HTR-8/SVneo (cell line): ENCODE results near the gene ZNF850.

Experiments
- DNase-seq: peaks from one replicate; pipeline ENCODE4 v3.0.0; 2011; ENCODE audit warnings: low spot score, mixed read lengths; ENCODE audit not compliant: insufficient read length
- FAIRE-seq: peaks from 2 replicates; lab custom pipeline; 2011; peaks lifted over from hg19 to GRCh38; lab: Jason Lieb, UNC

The ZNF850 gene

DNA sequence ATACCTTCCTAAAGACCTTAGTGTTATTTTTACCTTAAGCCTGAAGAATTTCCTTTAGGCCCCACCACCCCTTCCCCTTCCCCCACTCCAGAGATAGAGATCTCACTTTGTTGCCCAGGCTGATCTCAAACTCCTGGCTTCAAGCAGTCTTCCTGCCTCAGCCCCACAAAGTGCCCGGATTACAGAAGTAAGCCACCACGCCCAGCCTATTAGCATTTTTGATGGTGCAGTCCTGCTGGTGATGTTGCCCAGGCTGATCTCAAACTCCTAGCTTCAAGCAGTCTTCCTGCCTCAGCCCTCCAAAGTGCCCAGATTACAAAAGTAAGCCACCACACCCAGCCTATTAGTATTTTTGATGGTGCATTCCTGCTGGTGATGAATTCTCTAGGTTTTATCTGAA lies 63.2 kb downstream of the ZNF850 start:
- FAIRE-seq: no peak
- DNase-seq: no peak

DNA sequence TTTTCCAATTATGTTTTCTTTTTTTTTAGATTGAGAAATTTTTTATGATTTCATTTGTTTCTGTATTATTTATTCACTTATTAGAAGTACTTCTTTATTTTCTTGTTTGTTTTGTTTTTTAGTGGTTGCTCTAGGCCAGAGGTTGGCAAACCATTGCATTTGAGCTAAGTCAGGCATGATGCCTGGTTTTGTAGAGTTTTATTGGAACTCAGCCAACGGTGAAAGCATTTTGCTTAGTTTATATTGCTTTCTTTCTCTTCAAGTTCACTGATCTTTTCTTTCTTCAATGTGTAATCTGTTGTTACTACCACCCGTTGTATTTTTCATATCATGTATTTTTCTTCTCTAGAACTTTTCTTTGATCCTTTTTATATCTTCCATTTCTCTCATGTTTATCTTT lies 65.5 kb downstream of the ZNF850 start:
- DNase-seq: no peak
- FAIRE-seq: no peak

DNA sequence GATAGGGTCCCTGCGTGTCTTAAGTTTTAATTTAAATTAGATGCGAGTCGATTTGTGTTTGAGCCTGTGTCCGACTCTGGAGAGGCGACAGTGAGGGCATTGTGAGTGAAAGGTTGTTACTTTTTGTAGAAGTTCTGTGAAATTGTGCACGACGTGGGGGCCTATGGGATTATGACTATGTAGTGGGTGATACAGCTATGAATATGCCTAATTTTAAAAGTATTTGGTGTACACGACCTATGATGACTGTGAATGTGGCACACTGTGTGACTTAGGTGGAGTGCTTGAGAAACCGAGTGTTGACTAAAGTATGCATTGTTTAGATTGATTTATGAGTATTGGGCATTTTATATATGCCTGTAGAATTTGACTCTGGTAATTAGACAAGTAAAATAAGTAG lies 84.5 kb downstream of the ZNF850 start:
- FAIRE-seq (no peak), DNase-seq (no peak)

DNA sequence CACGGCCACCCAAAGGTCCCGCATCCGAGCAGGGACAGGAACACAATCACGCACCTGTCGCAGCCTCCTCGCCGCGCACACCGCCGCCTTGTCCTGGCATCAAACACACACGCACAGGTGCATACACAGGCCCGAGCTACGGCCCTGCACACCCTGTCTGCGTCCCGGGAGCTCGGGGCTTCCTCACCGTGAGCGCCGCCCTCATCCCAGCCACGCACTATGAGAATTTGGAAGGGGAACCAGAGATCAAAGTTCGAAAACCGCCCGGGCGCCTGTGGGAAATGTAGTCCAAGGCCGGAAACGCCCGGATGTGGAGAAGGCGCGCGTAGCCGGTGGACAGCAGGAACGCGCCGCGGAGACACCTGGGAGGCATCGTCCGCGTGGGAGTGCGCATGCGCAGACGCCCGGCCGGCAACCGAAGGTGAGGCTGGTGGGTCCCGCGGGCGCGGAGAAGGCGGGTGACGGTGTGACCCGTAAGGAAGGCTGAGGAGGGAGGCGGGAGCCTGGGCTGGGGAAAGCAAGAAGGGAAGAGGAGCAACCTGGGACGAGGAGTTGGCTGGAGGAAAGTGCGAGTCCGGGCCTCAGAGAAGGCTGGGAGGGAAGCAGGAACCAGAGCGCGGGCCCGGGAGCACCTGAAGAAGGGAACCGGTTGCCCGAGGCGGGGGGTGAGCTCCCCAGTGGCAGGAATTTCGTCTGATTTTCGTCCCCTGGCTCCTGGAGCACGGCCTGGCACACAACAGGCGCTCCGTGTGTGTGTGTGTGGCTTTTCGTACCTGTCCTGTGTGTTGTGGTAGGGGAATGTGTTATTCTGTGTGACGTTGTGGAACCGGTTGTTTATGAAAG lies 85.2 kb downstream of the ZNF850 start, which contains the start of gene ZNF567:
TSS of gene ZNF567 (plus strand) at position 399 of the 843 bp plus-strand sequence. CDS start 7,256 bp downstream, outside the sequence.
- FAIRE-seq (peak; percentile 91), DNase-seq (peak; percentile 97)

DNA sequence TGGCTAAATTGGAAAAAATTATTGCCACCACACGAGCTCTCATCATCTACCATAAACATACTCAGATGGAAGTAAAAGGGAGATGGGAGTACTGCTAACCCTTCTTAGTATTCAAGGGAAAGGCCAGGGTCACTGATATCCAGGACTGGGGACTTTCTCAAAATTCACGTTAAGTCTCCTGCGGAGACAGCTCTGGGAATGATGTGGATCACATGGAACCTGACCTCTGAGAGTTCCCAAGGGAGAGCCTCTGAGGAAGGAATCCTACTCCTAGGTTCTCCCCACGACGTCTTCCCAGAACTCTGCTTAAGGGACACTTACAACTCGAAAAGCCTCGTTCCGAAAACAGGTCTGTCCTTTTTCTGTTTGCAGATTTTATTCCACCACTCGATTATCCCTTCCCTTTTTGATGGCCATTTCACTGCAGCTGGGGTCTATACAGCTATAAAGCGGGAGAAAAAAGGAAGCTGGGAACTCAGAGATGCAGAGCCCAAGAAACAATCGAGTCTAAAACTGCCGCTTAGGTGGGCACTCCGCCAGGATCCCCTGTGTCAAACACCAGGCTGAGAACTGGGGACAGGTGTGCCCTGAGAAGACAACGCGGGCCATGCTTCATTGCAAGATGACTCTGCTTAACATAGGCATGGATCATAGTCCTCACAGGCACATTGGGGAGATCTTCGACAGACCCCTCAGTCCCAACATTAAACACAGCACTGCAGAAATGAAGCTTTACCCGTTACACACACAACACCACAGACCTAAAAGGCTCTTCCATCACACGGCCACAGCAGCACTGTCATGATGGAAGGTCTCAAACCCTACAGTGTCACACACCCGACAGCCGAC lies 86.0 kb downstream of the ZNF850 start:
- FAIRE-seq: no peak
- DNase-seq: no peak

DNA sequence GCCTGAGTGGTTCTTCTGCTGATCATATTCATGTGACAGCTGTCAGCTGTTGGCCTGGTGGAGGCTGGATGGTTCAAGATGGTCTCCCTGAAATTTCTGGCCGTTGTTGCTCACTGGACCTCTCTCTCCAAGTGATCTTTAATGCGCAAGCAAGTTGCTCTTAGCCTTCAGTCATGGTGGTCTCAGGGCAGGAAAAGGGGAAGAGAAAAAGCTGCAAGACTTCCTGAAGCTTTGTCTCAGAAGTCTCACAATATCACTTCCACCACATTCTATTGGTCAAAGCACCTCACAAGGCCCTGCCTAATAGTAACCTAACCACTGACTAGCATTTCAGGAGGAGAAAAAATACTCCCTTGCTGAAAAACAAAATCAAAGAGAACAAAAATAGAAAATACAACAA lies 86.8 kb downstream of the ZNF850 start:
- DNase-seq: no peak
- FAIRE-seq: no peak

DNA sequence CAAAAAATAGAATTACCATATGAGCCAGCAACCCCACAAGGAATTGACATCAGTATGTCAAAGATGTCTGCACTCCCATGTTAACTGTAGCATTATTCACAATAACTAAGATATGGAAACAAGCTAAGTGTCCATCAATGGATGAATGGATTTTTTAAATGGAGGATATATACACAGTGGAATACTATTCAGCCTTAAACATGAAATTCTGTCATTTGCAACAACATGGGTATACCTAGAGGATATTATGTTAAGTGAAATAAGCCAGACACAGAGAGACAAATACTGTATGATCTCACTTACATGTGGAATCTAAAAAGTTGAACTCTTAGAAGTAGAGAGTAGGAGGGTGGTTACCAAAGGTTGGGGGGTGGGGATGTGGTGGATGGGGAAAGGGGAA lies 93.2 kb downstream of the ZNF850 start:
- FAIRE-seq (peak; percentile 23), DNase-seq (no peak)

DNA sequence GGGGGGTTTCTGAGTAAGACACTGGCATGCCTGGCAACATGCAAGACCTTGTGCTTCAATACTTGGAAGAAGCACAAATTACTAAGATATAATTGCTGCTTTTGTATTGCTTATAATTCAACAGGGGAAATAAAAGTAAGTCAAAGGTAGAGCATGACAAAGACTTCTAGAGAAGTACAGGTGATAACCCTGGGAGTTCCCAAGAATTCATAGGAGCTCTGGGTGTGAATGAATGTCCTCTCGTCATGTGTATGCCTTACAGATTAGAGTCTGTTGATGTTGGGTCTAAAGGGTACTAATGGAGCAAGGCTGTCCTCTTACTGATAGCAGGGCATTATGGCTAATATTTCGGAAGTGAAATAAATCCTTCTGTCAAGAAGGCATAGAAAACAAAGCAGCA lies 98.4 kb downstream of the ZNF850 start:
- FAIRE-seq (no peak), DNase-seq (no peak)

DNA sequence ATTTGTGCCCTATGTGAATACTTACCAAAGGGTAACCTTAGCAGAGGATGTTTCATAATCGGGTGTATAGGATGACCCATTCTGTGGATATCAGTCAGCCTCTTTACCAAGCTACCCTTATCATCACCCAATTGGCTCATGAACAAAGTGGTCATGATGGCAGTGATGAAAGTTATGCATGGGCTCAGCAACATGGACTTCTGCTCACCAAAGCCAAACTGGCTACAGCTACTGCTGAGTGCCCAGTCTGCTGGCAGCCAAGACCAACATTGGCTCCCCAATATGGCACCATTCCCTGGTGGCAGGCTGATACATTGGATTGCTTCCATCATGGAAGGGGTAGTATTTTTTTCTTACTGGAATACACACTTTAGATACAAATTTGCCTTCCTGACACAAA lies 100.2 kb downstream of the ZNF850 start:
- FAIRE-seq: no peak
- no peak for DNase-seq

DNA sequence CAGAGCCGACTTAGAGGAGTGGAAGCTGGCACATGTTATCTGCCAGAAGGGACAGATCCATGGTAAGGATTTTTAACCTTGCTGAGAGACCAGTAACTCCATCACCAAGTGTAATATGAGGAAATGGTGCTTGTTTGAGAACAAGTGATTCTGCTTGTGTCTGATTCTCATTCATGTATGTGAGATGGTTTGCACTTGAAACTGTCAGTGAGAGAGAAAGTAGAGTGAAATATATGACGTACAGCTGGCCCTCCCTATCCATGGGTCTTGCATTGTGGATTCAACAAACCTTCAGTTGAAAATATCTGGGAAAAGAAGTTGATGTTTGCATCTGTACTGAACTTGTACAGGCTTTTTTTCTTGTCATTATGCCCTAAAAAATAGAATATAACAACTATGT lies 104.0 kb downstream of the ZNF850 start:
- FAIRE-seq: no peak
- DNase-seq: no peak

DNA sequence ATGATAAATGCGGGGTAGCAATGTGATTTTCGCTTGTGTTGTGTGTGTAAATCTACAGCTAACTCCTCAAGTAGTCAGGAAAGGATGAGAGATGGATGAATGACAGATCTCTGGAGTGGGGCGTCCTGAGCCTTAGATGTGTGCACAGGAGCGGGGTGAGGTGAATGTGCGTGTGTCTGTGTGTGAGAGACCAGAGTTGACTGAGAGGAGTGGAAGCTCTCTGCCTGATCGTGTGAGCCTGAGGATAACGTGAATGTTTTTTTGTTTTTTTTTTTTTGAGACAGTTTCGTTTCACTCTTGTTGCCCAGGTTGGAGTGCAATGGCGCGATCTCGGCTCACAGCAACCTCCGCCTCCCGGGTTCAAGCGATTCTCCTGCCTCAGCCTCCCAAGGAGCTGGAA lies 106.8 kb downstream of the ZNF850 start:
- no peak for FAIRE-seq
- no peak for DNase-seq
